K562 (cell line): ENCODE data around the gene MMP20. TPM values are rescaled to one million over a fixed set of nuclear protein-coding genes. Genes with fewer than 3 reads are reported as not detected.

Experiments used
- ATAC-seq: fragments of 200-7000 bp; cut with Tn5 transposase; 3 replicates; pipeline ENCODE4 v1.9.1; 2020; ENCODE audit warnings: moderate library complexity
- BruUV-seq: library from RNA; stranded (reverse); fragments of 400-500 nt; replicated peaks from 2 replicates; lab custom pipeline; 2021; lab: Mats Ljungman, UMichigan
- CTCF ChIA-PET: fragments of 300-600 bp; formaldehyde crosslinking; extraction: SDS; loops from one replicate; lab custom pipeline; 2021; ENCODE audit warnings: low intra/inter-chr PET ratio; lab: Yijun Ruan, JAX
- POLR2A ChIA-PET: fragments of 300-600, 350-650 bp; sonication (Branson Sonifier 250); formaldehyde crosslinking; extraction: SDS; loops from one replicate; lab custom pipeline; 2021; ENCODE audit warnings: antibody characterized with exemption, inconsistent platforms; lab: Yijun Ruan, JAX
- DNase-seq, 4 experiments: peaks; one replicate each; pipeline versions ENCODE4 v3.0.0 to v3.0.0-alpha.2; 2011 to 2018; ENCODE audit warnings: low spot score in 3 of 4, mixed read lengths in 3 of 4; ENCODE audit errors: extremely low read depth in 1 of 4
- FAIRE-seq: peaks from 2 replicates; lab custom pipeline; 2011; peaks lifted over from hg19 to GRCh38; lab: Jason Lieb, UNC
- H2AFZ ChIP-seq: 2 replicates; pipeline ENCODE4 v1.6.0; 2011; ENCODE audit warnings: low read depth, low read length, control low read depth, inconsistent platforms
- H3K27ac ChIP-seq: fragments of 200-600 bp; 3 replicates; pipeline ENCODE4 v1.8.0; 2011; ENCODE audit warnings: low read depth, mild to moderate bottlenecking, control low read depth, inconsistent platforms, low read length, moderate library complexity, mixed read lengths; ENCODE audit errors: extremely low read depth
- H3K27me3 ChIP-seq, 2 experiments: fragments of 300-600 bp in 1 of 2; 2 replicates in 1 of 2; 3 replicates in 1 of 2; pipeline versions ENCODE4 v1.6.0 to v1.8.0; 2011; ENCODE audit warnings: inconsistent platforms in 2 of 2, low read length in 2 of 2, mild to moderate bottlenecking in 1 of 2, mixed read lengths in 1 of 2, moderate library complexity in 1 of 2; ENCODE audit not compliant: control insufficient read depth in 2 of 2, insufficient read depth in 2 of 2
- H3K36me3 ChIP-seq: fragments of 300-600 bp; 3 replicates; pipeline ENCODE4 v1.8.0; 2011; ENCODE audit warnings: mild to moderate bottlenecking, low read length, inconsistent platforms; ENCODE audit not compliant: control insufficient read depth, insufficient read depth
- H3K4me1 ChIP-seq, 2 experiments: fragments of 200-600 bp in 1 of 2; replicated peaks in 1 of 2; 2 replicates in 1 of 2; 3 replicates in 1 of 2; pipeline versions ENCODE4 v1.5.1 to v1.8.0; 2011; ENCODE audit warnings: inconsistent platforms in 2 of 2, low read length in 2 of 2, mild to moderate bottlenecking in 1 of 2, mixed read lengths in 1 of 2, moderate library complexity in 1 of 2; ENCODE audit not compliant: control insufficient read depth in 2 of 2, insufficient read depth in 2 of 2
- H3K4me2 ChIP-seq: 2 replicates; pipeline ENCODE4 v1.6.1; 2011; ENCODE audit warnings: low read length, control low read depth, inconsistent platforms, mixed read lengths; ENCODE audit not compliant: insufficient read depth
- H3K4me3 ChIP-seq: fragments of 200-600 bp; sonication (generic), shearing (Covaris generic); 2 replicates; pipeline ENCODE4 v1.5.1; 2016; ENCODE audit warnings: control low read depth, inconsistent platforms
- H3K79me2 ChIP-seq: fragments of 200-600 bp; 3 replicates; pipeline ENCODE4 v1.8.0; 2011; ENCODE audit warnings: low read length, inconsistent platforms; ENCODE audit not compliant: control insufficient read depth, insufficient read depth
- H3K9ac ChIP-seq, 2 experiments: 2 replicates each; pipeline versions ENCODE4 v1.6.0 to v1.6.1; 2011; ENCODE audit warnings: low read depth in 2 of 2, low read length in 2 of 2, control low read depth in 1 of 2, inconsistent platforms in 1 of 2, mild to moderate bottlenecking in 1 of 2, mixed read lengths in 1 of 2; ENCODE audit not compliant: insufficient read depth in 1 of 2
- H3K9me1 ChIP-seq: one replicate; pipeline ENCODE4 v1.6.0; 2011; ENCODE audit warnings: inconsistent platforms, mild to moderate bottlenecking, low read length, moderate library complexity; ENCODE audit not compliant: control insufficient read depth, insufficient read depth
- H3K9me3 ChIP-seq: replicated peaks from 2 replicates; pipeline ENCODE4 v1.5.1; 2011; ENCODE audit warnings: low read depth, low read length, inconsistent platforms; ENCODE audit not compliant: control insufficient read depth, insufficient read depth
- H4K20me1 ChIP-seq: replicated peaks from 2 replicates; pipeline ENCODE4 v1.6.1; 2011; ENCODE audit warnings: low read length, inconsistent platforms, mixed read lengths; ENCODE audit not compliant: control insufficient read depth, insufficient read depth
- IRF2 ChIP-seq: sonication (generic); formaldehyde crosslinking; IDR thresholded peaks from 2 replicates; pipeline ENCODE4 v1.8.1; 2022; ENCODE audit warnings: mild to moderate bottlenecking, missing genetic modification reagents
- MAX ChIP-seq: sonication (generic); formaldehyde crosslinking; IDR thresholded peaks from 2 replicates; pipeline ENCODE4 v1.9.0; 2022; ENCODE audit warnings: mild to moderate bottlenecking, missing genetic modification reagents
- NR2C2 ChIP-seq, 2 experiments: fragments of 200-800 bp in 1 of 2; sonication (Bioruptor generic) in 1 of 2; sonication (generic) in 1 of 2; formaldehyde crosslinking in 1 of 2; IDR thresholded peaks; 2 replicates each; pipeline versions ENCODE4 v1.6.1 to v1.8.0; 2016 to 2022; ENCODE audit warnings: mild to moderate bottlenecking in 1 of 2, missing compliant biosample characterization in 1 of 2, missing genetic modification characterization in 1 of 2, missing genetic modification reagents in 1 of 2
- NR3C1 ChIP-seq: sonication (generic); formaldehyde crosslinking; IDR thresholded peaks from 2 replicates; pipeline ENCODE4 v1.8.1; 2022; ENCODE audit warnings: missing genetic modification reagents
- PBX2 ChIP-seq, 2 experiments: IDR thresholded peaks in 1 of 2; conservative IDR thresholded peaks in 1 of 2; 2 replicates each; pipeline ENCODE4 v1.6.1; 2016; ENCODE audit warnings: low read depth in 2 of 2, mild to moderate bottlenecking in 1 of 2, missing compliant biosample characterization in 1 of 2, missing genetic modification characterization in 1 of 2, moderate library complexity in 1 of 2
- STAG1 ChIP-seq: sonication (generic); formaldehyde crosslinking; IDR thresholded peaks from 2 replicates; pipeline ENCODE4 v1.5.0; 2020; ENCODE audit warnings: missing genetic modification reagents, borderline replicate concordance
- ZBTB1 ChIP-seq: sonication (generic); formaldehyde crosslinking; IDR thresholded peaks from 2 replicates; pipeline ENCODE4 v1.8.1; 2023; ENCODE audit warnings: missing genetic modification reagents, low read depth, mild to moderate bottlenecking, borderline replicate concordance
- ZBTB2 ChIP-seq: fragments of 450-650 bp; IDR thresholded peaks from 2 replicates; pipeline ENCODE4 v1.6.1; 2016; ENCODE audit warnings: antibody characterized with exemption
- ZBTB43 ChIP-seq: sonication (generic); formaldehyde crosslinking; IDR thresholded peaks from 2 replicates; pipeline ENCODE4 v1.8.0; 2023; ENCODE audit warnings: mild to moderate bottlenecking, missing genetic modification reagents
- WGBS: fragments of 100-300 bp; shearing (Covaris generic); methylation state at CpG from one replicate; pipeline ENCODE4 v1.1.6; 2016; ENCODE audit warnings: low coverage, mixed read lengths; ENCODE audit not compliant: insufficient coverage; ENCODE audit errors: missing lambda C conversion rate; 5-methylcytosine and 5-hydroxymethylcytosine counted together
- in situ Hi-C: fragments of 300-500 bp; cut with MboI; formaldehyde crosslinking; loops from 4 replicates; pipeline ENCODE4 v1.15.0; 2018; ENCODE audit warnings: inconsistent platforms, mixed read lengths
- intact Hi-C: fragments of 100-400 bp; cut with micrococcal nuclease; formaldehyde crosslinking; loops from 2 replicates; pipeline ENCODE4 v1.14.2; 2022
- polyA plus RNA-seq, 8 experiments: library from polyadenylated mRNA; depleted of rRNA in 4 of 8; stranded (reverse) in 5 of 8; unstranded in 3 of 8; fragments of >200 nt; fragmentation: Nextera tagmentation in 2 of 8; fragmentation: Illumina TruSeq in 1 of 8; extraction: Ambion mirVana in 2 of 8; extraction: Trizol in 1 of 8; gene quantifications; 2 replicates each; pipeline versions ENCODE4 v1.2.1 to v1.2.3, GENCODE V29; 2011 to 2014; ENCODE audit warnings: inconsistent platforms in 1 of 8, missing spikeins in 1 of 8
- total RNA-seq, 7 experiments: library from RNA; depleted of rRNA in 6 of 7; stranded (reverse); fragments of >200 nt in 6 of 7; fragmentation: Illumina TruSeq in 2 of 7; extraction: Trizol in 2 of 7; gene quantifications; 2 replicates each; pipeline versions ENCODE4 v1.2.1 to v1.2.3, GENCODE V29; 2011 to 2021; ENCODE audit warnings: low replicate concordance in 1 of 7
- TF ChIP-seq, protein P1 (sequence below): fragments of 450-650 bp; IDR thresholded peaks from 2 replicates; pipeline ENCODE4 v1.6.1; 2016; ENCODE audit warnings: borderline replicate concordance

Gene MMP20
- total and polyA plus RNA-seq, 9 of the 15 experiments (the other 6 are each of a cell fraction or from before 2014, with no cell fraction given) = not detected

DNA sequence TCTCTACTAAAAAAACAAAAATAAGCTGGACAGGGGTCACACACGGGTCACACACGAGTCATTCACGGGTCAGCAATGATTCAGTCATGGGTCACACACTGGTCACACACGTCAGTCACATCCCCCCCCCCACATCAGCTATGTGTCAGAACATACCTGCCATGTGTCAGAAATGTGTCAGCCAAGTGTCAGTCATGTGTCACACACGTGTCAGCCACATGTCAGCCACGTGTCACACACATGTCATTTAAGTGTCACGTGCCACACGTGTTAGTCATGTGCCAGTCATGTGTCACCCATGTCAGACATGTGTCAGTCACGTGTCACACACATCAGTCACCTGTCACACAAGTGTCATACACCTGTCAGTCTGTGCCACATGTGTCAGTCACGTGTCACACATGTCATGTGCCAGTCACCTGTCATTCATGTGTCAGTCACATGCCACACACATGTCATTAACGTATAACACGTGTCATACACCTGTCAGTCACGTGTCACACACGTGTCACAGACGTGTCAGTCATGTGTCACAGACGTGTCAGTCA lies 28.7 kb upstream of the MMP20 start:
- WGBS = 2% methylated on average over 16 of the region's 16 CpGs
- intact Hi-C loops (no loop called here), in situ Hi-C loops (no loop called here)
- Histone ChIP-seq H3K4me2 (no peak overlapping the region), H3K36me3 (no peaks in the 10 kb centered on the region), H3K27me3 (no peaks in the 10 kb centered on the region), H3K9me3 (peaks cover 4% of the 10 kb centered on the region), H3K27ac (no peak overlapping the region), H3K79me2 (no peaks in the 10 kb centered on the region), H3K9me1 (no peaks in the 10 kb centered on the region), H2AFZ (no peak overlapping the region), H3K4me1 (no peaks in the 10 kb centered on the region), H3K9ac (no peak overlapping the region), H4K20me1 (no peaks in the 10 kb centered on the region), H3K4me3 (no peak overlapping the region)
- CTCF ChIA-PET = no interaction called here
- BruUV-seq = no TSS peak
- no peak for ATAC-seq
- no peak for FAIRE-seq
- peak in 1 of 4 experiments; percentile 4 for DNase-seq
- POLR2A ChIA-PET = interaction anchor here (1.0 kb wide), 1 partner anchor 13 kb away, joined by 4 read pairs; no protein-coding TSS in a partner anchor
- TF ChIP-seq, protein P1, sequence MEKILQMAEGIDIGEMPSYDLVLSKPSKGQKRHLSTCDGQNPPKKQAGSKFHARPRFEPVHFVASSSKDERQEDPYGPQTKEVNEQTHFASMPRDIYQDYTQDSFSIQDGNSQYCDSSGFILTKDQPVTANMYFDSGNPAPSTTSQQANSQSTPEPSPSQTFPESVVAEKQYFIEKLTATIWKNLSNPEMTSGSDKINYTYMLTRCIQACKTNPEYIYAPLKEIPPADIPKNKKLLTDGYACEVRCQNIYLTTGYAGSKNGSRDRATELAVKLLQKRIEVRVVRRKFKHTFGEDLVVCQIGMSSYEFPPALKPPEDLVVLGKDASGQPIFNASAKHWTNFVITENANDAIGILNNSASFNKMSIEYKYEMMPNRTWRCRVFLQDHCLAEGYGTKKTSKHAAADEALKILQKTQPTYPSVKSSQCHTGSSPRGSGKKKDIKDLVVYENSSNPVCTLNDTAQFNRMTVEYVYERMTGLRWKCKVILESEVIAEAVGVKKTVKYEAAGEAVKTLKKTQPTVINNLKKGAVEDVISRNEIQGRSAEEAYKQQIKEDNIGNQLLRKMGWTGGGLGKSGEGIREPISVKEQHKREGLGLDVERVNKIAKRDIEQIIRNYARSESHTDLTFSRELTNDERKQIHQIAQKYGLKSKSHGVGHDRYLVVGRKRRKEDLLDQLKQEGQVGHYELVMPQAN = no peak
- TF ChIP-seq ZBTB2 = no peak
- TF ChIP-seq MAX (CRISPR knock-in tag) = peak; percentile 100
- TF ChIP-seq NR2C2 (CRISPR knock-in tag; IDR thresholded peaks at IDR 0.05) = peak; percentile 82; the same call in 1 of the 2 replicates
- no peak for TF ChIP-seq NR2C2 (tag; IDR thresholded peaks at IDR 0.05)
- TF ChIP-seq ZBTB43 = peak; percentile 91
- peak; percentile 80; the same call in 1 of the 2 replicates for TF ChIP-seq ZBTB1 (CRISPR knock-in tag)
- TF ChIP-seq NR3C1 (CRISPR knock-in tag) = peak; percentile 93
- no peak for TF ChIP-seq PBX2 (CRISPR knock-in tag; IDR thresholded peaks at IDR 0.05; ENCODE audit: low read depth)
- TF ChIP-seq PBX2 (tag; conservative IDR thresholded peaks at IDR 0.05; ENCODE audit: low read depth) = peak; percentile 87
- TF ChIP-seq STAG1 = peak; percentile 74
- peak; percentile 97 for TF ChIP-seq IRF2
